K562 (cell line): ENCODE measurements around the gene KNCN. TPM values are rescaled to one million over a fixed set of nuclear protein-coding genes. Genes with fewer than 3 reads are reported as not detected.

Source experiments
- ATAC-seq: fragments of 200-7000 bp; cut with Tn5 transposase; 3 replicates; pipeline ENCODE4 v1.9.1; 2020; ENCODE audit warnings: moderate library complexity
- BruUV-seq: library from RNA; stranded (reverse); fragments of 400-500 nt; replicated peaks from 2 replicates; lab custom pipeline; 2021; lab: Mats Ljungman, UMichigan
- CTCF ChIA-PET: fragments of 300-600 bp; formaldehyde crosslinking; extraction: SDS; loops from one replicate; lab custom pipeline; 2021; ENCODE audit warnings: low intra/inter-chr PET ratio; lab: Yijun Ruan, JAX
- POLR2A ChIA-PET: fragments of 300-600, 350-650 bp; sonication (Branson Sonifier 250); formaldehyde crosslinking; extraction: SDS; loops from one replicate; lab custom pipeline; 2021; ENCODE audit warnings: antibody characterized with exemption, inconsistent platforms; lab: Yijun Ruan, JAX
- DNase-seq, 4 experiments: peaks; one replicate each; pipeline versions ENCODE4 v3.0.0 to v3.0.0-alpha.2; 2011 to 2018; ENCODE audit warnings: low spot score in 3 of 4, mixed read lengths in 3 of 4; ENCODE audit errors: extremely low read depth in 1 of 4
- FAIRE-seq: peaks from 2 replicates; lab custom pipeline; 2011; peaks lifted over from hg19 to GRCh38; lab: Jason Lieb, UNC
- H2AFZ ChIP-seq: 2 replicates; pipeline ENCODE4 v1.6.0; 2011; ENCODE audit warnings: low read depth, low read length, control low read depth, inconsistent platforms
- H3K27ac ChIP-seq: fragments of 200-600 bp; 3 replicates; pipeline ENCODE4 v1.8.0; 2011; ENCODE audit warnings: low read depth, mild to moderate bottlenecking, control low read depth, inconsistent platforms, low read length, moderate library complexity, mixed read lengths; ENCODE audit errors: extremely low read depth
- H3K27me3 ChIP-seq, 2 experiments: fragments of 300-600 bp in 1 of 2; 2 replicates in 1 of 2; 3 replicates in 1 of 2; pipeline versions ENCODE4 v1.6.0 to v1.8.0; 2011; ENCODE audit warnings: inconsistent platforms in 2 of 2, low read length in 2 of 2, mild to moderate bottlenecking in 1 of 2, mixed read lengths in 1 of 2, moderate library complexity in 1 of 2; ENCODE audit not compliant: control insufficient read depth in 2 of 2, insufficient read depth in 2 of 2
- H3K36me3 ChIP-seq: fragments of 300-600 bp; 3 replicates; pipeline ENCODE4 v1.8.0; 2011; ENCODE audit warnings: mild to moderate bottlenecking, low read length, inconsistent platforms; ENCODE audit not compliant: control insufficient read depth, insufficient read depth
- H3K4me1 ChIP-seq, 2 experiments: fragments of 200-600 bp in 1 of 2; replicated peaks in 1 of 2; 2 replicates in 1 of 2; 3 replicates in 1 of 2; pipeline versions ENCODE4 v1.5.1 to v1.8.0; 2011; ENCODE audit warnings: inconsistent platforms in 2 of 2, low read length in 2 of 2, mild to moderate bottlenecking in 1 of 2, mixed read lengths in 1 of 2, moderate library complexity in 1 of 2; ENCODE audit not compliant: control insufficient read depth in 2 of 2, insufficient read depth in 2 of 2
- H3K4me2 ChIP-seq: 2 replicates; pipeline ENCODE4 v1.6.1; 2011; ENCODE audit warnings: low read length, control low read depth, inconsistent platforms, mixed read lengths; ENCODE audit not compliant: insufficient read depth
- H3K4me3 ChIP-seq: fragments of 200-600 bp; sonication (generic), shearing (Covaris generic); 2 replicates; pipeline ENCODE4 v1.5.1; 2016; ENCODE audit warnings: control low read depth, inconsistent platforms
- H3K79me2 ChIP-seq: fragments of 200-600 bp; 3 replicates; pipeline ENCODE4 v1.8.0; 2011; ENCODE audit warnings: low read length, inconsistent platforms; ENCODE audit not compliant: control insufficient read depth, insufficient read depth
- H3K9ac ChIP-seq, 2 experiments: 2 replicates each; pipeline versions ENCODE4 v1.6.0 to v1.6.1; 2011; ENCODE audit warnings: low read depth in 2 of 2, low read length in 2 of 2, control low read depth in 1 of 2, inconsistent platforms in 1 of 2, mild to moderate bottlenecking in 1 of 2, mixed read lengths in 1 of 2; ENCODE audit not compliant: insufficient read depth in 1 of 2
- H3K9me1 ChIP-seq: one replicate; pipeline ENCODE4 v1.6.0; 2011; ENCODE audit warnings: inconsistent platforms, mild to moderate bottlenecking, low read length, moderate library complexity; ENCODE audit not compliant: control insufficient read depth, insufficient read depth
- H3K9me3 ChIP-seq: replicated peaks from 2 replicates; pipeline ENCODE4 v1.5.1; 2011; ENCODE audit warnings: low read depth, low read length, inconsistent platforms; ENCODE audit not compliant: control insufficient read depth, insufficient read depth
- H4K20me1 ChIP-seq: replicated peaks from 2 replicates; pipeline ENCODE4 v1.6.1; 2011; ENCODE audit warnings: low read length, inconsistent platforms, mixed read lengths; ENCODE audit not compliant: control insufficient read depth, insufficient read depth
- MTA3 ChIP-seq: fragments of 450-650 bp; formaldehyde crosslinking; IDR thresholded peaks from 2 replicates; pipeline ENCODE4 v1.6.1; 2017; ENCODE audit warnings: mild to moderate bottlenecking, borderline replicate concordance
- POLR2B ChIP-seq: fragments of 450-650 bp; IDR thresholded peaks from 2 replicates; pipeline ENCODE4 v1.6.1; 2018; ENCODE audit warnings: low read depth; ENCODE audit not compliant: partially characterized antibody
- RBBP5 ChIP-seq: fragments of 200-600 bp; sonication (generic); IDR thresholded peaks from 2 replicates; pipeline ENCODE4 v1.6.1; 2012; ENCODE audit warnings: borderline replicate concordance, mild to moderate bottlenecking, low read length, control low read depth, inconsistent platforms; ENCODE audit not compliant: insufficient read depth, poor library complexity, severe bottlenecking
- SMARCA5 ChIP-seq: fragments of 450-650 bp; IDR thresholded peaks from 2 replicates; pipeline ENCODE4 v1.6.1; 2016
- WHSC1 ChIP-seq: IDR thresholded peaks from one replicate; pipeline ENCODE4 v1.6.1; 2012; ENCODE audit warnings: low read length, control low read depth, inconsistent platforms
- ZBTB1 ChIP-seq: sonication (generic); formaldehyde crosslinking; IDR thresholded peaks from 2 replicates; pipeline ENCODE4 v1.8.1; 2023; ENCODE audit warnings: missing genetic modification reagents, low read depth, mild to moderate bottlenecking, borderline replicate concordance
- ZC3H11A ChIP-seq: IDR thresholded peaks from 2 replicates; pipeline ENCODE4 v1.6.1; 2012; ENCODE audit warnings: low read depth, low read length, improper control_type of control experiment
- ZNF232 ChIP-seq: sonication (generic); formaldehyde crosslinking; IDR thresholded peaks from 2 replicates; pipeline ENCODE4 v1.8.0; 2022; ENCODE audit warnings: mild to moderate bottlenecking, missing genetic modification reagents
- ZNF644 ChIP-seq: fragments of 200-800 bp; sonication (Bioruptor generic); IDR thresholded peaks from 2 replicates; pipeline ENCODE4 v1.6.1; 2016; ENCODE audit warnings: low read depth, missing genetic modification characterization, missing compliant biosample characterization
- WGBS: fragments of 100-300 bp; shearing (Covaris generic); methylation state at CpG from one replicate; pipeline ENCODE4 v1.1.6; 2016; ENCODE audit warnings: low coverage, mixed read lengths; ENCODE audit not compliant: insufficient coverage; ENCODE audit errors: missing lambda C conversion rate; 5-methylcytosine and 5-hydroxymethylcytosine counted together
- in situ Hi-C: fragments of 300-500 bp; cut with MboI; formaldehyde crosslinking; loops from 4 replicates; pipeline ENCODE4 v1.15.0; 2018; ENCODE audit warnings: inconsistent platforms, mixed read lengths
- intact Hi-C: fragments of 100-400 bp; cut with micrococcal nuclease; formaldehyde crosslinking; loops from 2 replicates; pipeline ENCODE4 v1.14.2; 2022
- polyA plus RNA-seq, 8 experiments: library from polyadenylated mRNA; depleted of rRNA in 4 of 8; stranded (reverse) in 5 of 8; unstranded in 3 of 8; fragments of >200 nt; fragmentation: Nextera tagmentation in 2 of 8; fragmentation: Illumina TruSeq in 1 of 8; extraction: Ambion mirVana in 2 of 8; extraction: Trizol in 1 of 8; gene quantifications; 2 replicates each; pipeline versions ENCODE4 v1.2.1 to v1.2.3, GENCODE V29; 2011 to 2014; ENCODE audit warnings: inconsistent platforms in 1 of 8, missing spikeins in 1 of 8
- total RNA-seq, 7 experiments: library from RNA; depleted of rRNA in 6 of 7; stranded (reverse); fragments of >200 nt in 6 of 7; fragmentation: Illumina TruSeq in 2 of 7; extraction: Trizol in 2 of 7; gene quantifications; 2 replicates each; pipeline versions ENCODE4 v1.2.1 to v1.2.3, GENCODE V29; 2011 to 2021; ENCODE audit warnings: low replicate concordance in 1 of 7

Gene KNCN
- total and polyA plus RNA-seq, 9 of the 15 experiments (the other 6 are each of a cell fraction or from before 2014, with no cell fraction given) = not detected

DNA sequence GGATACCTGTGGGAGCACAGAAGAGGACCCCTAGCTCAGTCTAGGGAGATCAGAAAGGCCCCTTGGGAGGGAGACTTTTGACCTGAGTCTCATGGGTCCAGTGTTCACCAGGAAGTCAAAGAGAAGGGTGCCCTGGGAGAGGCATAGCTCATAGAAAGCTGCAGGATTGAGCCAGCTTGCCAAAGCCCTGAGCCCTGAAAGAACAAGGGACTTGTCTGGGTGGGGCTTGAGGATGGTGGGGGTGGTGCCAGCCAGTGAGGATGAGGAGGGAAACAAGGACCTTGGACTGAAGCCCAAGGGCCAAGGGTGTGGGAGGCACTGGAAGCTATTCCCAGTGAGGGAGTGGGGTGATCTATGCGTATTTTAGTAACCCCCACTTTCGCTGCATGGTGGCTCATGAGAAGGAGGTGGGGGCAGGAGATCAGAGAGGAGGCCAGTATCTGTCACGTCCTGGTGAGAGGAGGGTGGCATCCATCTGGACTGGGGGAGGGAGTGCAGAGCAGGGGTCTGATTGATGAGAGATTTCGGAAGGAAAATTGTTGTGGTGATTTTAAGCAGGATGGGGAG is 33.4 kb downstream of the KNCN start:
- Histone ChIP-seq H3K4me1 (peaks cover 65 to 74% of the 10 kb centered on the region in 2 experiments), H3K9me3 (no peaks in the 10 kb centered on the region)
- WGBS = 68% methylated on average over 4 of the region's 4 CpGs
- FAIRE-seq = no peak
- TF ChIP-seq ZC3H11A (no peak), MTA3 (no peak), ZBTB1 (CRISPR knock-in tag) (no peak), RBBP5 (no peak), POLR2B (no peak), SMARCA5 (no peak), ZNF644 (tag) (no peak), ZNF232 (CRISPR knock-in tag) (no peak), WHSC1 (no peak)
- TF ChIP-seq, all 486 proteins: peak for 0
- Histone ChIP-seq H3K4me3 (no peak overlapping the region), H3K9ac (peak overlapping the region; percentile 4 to 64; a peak in 1 of 4 replicates), H3K4me2 (no peak overlapping the region), H3K9me1 (peaks cover 4% of the 10 kb centered on the region), H3K36me3 (no peaks in the 10 kb centered on the region), H4K20me1 (no peaks in the 10 kb centered on the region), H3K27me3 (no peaks in the 10 kb centered on the region), H3K27ac (no peak overlapping the region), H3K79me2 (no peaks in the 10 kb centered on the region), H2AFZ (peak overlapping the region; percentile 17; the same call in 1 of the 2 replicates)
- ATAC-seq (no peak), DNase-seq (no peak)
- ChIA-PET CTCF (no interaction called here), POLR2A (interaction anchor here (0.6 to 5.7 kb wide), 8 partner anchors 10 to 1357 kb away, joined by 3 to 36 read pairs (median 4); no protein-coding TSS in a partner anchor)
- intact Hi-C loops = no loop called here
- in situ Hi-C loops = no loop called here
- BruUV-seq = no TSS peak
